Adrenal gland (tissue), 12 donors: ENCODE measurements around the gene SLC38A8. TPM values are rescaled to one million over a fixed set of nuclear protein-coding genes. Genes with fewer than 3 reads are reported as not detected.

ENCODE experiments used
- DNase-seq, 7 donors: peaks; one replicate each; pipeline ENCODE4 v3.0.0-alpha.2; 2019 to 2020
- H3K27ac ChIP-seq, 5 donors: fragments of 200-600 bp; sonication (generic) in 4 of 5; 1 replicate in 3 of 5; 2 replicates in 2 of 5; pipeline versions ENCODE4 v1.5.1 to v1.8.0; 2016 to 2020; ENCODE audit warnings: mild to moderate bottlenecking in 1 of 5
- H3K27me3 ChIP-seq: fragments of 200-600 bp; 2 replicates; pipeline ENCODE4 v1.8.0; 2021
- H3K36me3 ChIP-seq, 2 donors: fragments of 200-600 bp; replicated peaks in 1 of 2; 1 replicate in 1 of 2; 2 replicates in 1 of 2; pipeline versions ENCODE4 v1.5.1 to v1.8.0; 2018 to 2022
- H3K4me1 ChIP-seq, 2 donors: fragments of 200-600 bp; replicated peaks in 1 of 2; 1 replicate in 1 of 2; 2 replicates in 1 of 2; pipeline versions ENCODE4 v1.5.1 to v1.8.0; 2018 to 2021
- H3K4me3 ChIP-seq, 4 donors: fragments of 200-600 bp; sonication (generic) in 3 of 4; one replicate each; pipeline ENCODE4 v1.5.1; 2016 to 2018
- H3K9me3 ChIP-seq, 3 donors: fragments of 200-600 bp; sonication (generic) in 1 of 3; replicated peaks in 1 of 3; 1 replicate in 2 of 3; 2 replicates in 1 of 3; pipeline versions ENCODE4 v1.5.1 to v1.8.0; 2016 to 2021
- POLR2A ChIP-seq, 2 donors: fragments of 450-650 bp; IDR thresholded peaks; one replicate each; pipeline ENCODE4 v1.6.1; 2017; ENCODE audit warnings: antibody characterized with exemption in 2 of 2, mild to moderate bottlenecking in 2 of 2, moderate library complexity in 1 of 2
- WGBS, 4 donors: extraction: QIAGEN DNeasy Blood & Tissue Kit in 2 of 4; methylation state at CpG; one replicate each; pipeline versions ENCODE4 v1.1.5 to v1.1.7; 2013 to 2017; 5-methylcytosine and 5-hydroxymethylcytosine counted together
- intact Hi-C, 2 donors: fragments of 100-400 bp; cut with DNase I; formaldehyde crosslinking; loops; one replicate each; pipeline versions ENCODE4 v1.14.1 to v1.15.0; 2022 to 2023
- polyA plus RNA-seq, 3 donors: library from polyadenylated mRNA; stranded (reverse); fragments of 200-250 nt in 2 of 3; fragments of 350-450 nt in 1 of 3; fragmentation: Illumina TruSeq in 1 of 3; extraction: RNeasy Lipid Tissue Mini Kit (QIAGEN cat#74804) in 1 of 3; gene quantifications; one replicate each; pipeline ENCODE4 v1.2.3, GENCODE V29; 2013 to 2014
- total RNA-seq, 9 donors: library from RNA; depleted of rRNA in 4 of 9; stranded (reverse); fragments of >200 nt in 4 of 9; fragments of 120-200 nt in 1 of 9; fragmentation: NEBNext Ultra II Directional in 1 of 9; extraction: Animal tissue kit (Norgen Biotek cat#: 25700) in 1 of 9; gene quantifications; one replicate each; pipeline versions ENCODE4 v1.1.0 to v1.2.4, GENCODE V29; 2013 to 2023
- TF ChIP-seq, protein P1 (sequence below), 6 experiments: fragments of 450-650 bp in 4 of 6; fragments of 200-600 bp in 2 of 6; sonication (generic) in 1 of 6; IDR thresholded peaks; 1 replicate in 5 of 6; 2 replicates in 1 of 6; pipeline versions ENCODE4 v1.5.1 to v1.8.0; 2016 to 2021; ENCODE audit warnings: antibody characterized with exemption in 6 of 6, mild to moderate bottlenecking in 2 of 6, moderate library complexity in 1 of 6
- donor health status: healthy with polysubstance abuse.
- donor health status: Bipolar disorder and iron deficiency.
- donor health status: DM: yes; HTN: yes; CAD: no.
- donor health status: DM: no; HTN: no; CAD: no.
- donor health status: DM: no; HTN: no; CAD: no.
- donor health status: DM: yes; HTN: yes; CAD: no.

Gene SLC38A8
- total and polyA plus RNA-seq, 12 donors: 0.07 to 1.3 (median 0.60) TPM; not detected in 6

GRCh38 chr16:83981799-83982198, 60.8 kb downstream of the SLC38A8 start:
- H3K36me3 ChIP-seq: no peaks in the 10 kb centered on the region
- DNase-seq: no peak
- peaks cover 0 to 8% (median 0%) of the 10 kb centered on the region in 3 donors for H3K9me3 ChIP-seq
- H3K27me3 ChIP-seq: no peaks in the 10 kb centered on the region
- H3K4me3 ChIP-seq: no peak overlapping the region
- H3K27ac ChIP-seq: no peak overlapping the region
- no peak for TF ChIP-seq POLR2A (IDR thresholded peaks at IDR 0.05)
- TF ChIP-seq, protein P1, sequence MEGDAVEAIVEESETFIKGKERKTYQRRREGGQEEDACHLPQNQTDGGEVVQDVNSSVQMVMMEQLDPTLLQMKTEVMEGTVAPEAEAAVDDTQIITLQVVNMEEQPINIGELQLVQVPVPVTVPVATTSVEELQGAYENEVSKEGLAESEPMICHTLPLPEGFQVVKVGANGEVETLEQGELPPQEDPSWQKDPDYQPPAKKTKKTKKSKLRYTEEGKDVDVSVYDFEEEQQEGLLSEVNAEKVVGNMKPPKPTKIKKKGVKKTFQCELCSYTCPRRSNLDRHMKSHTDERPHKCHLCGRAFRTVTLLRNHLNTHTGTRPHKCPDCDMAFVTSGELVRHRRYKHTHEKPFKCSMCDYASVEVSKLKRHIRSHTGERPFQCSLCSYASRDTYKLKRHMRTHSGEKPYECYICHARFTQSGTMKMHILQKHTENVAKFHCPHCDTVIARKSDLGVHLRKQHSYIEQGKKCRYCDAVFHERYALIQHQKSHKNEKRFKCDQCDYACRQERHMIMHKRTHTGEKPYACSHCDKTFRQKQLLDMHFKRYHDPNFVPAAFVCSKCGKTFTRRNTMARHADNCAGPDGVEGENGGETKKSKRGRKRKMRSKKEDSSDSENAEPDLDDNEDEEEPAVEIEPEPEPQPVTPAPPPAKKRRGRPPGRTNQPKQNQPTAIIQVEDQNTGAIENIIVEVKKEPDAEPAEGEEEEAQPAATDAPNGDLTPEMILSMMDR (IDR thresholded peaks at IDR 0.05): no peak
- intact Hi-C loops: no loop called here
- no peaks in the 10 kb centered on the region for H3K4me1 ChIP-seq
- 97 to 99% (median 98%) methylated on average over 6 to 8 of the region's 8 CpGs for WGBS, 4 donors

DNA sequence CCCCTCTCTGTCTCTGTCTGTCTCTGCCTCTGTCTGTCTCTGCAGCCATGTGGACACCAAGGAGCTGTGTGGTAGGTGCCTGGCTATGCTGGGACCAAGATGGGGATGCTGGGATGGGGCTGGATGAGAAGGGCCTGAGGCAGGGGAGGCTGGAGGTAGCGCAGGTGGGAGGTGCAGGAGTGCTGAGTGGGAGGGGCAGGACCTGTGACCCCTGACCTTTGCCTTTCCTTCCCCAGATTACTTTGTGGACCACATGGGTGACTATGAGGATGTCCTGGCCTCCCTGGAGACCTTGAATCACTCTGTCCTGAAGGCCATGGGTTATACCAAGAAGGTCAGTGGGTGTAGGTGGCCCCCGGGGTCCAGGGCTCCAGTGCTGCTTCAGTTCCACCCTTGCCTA, 61.8 kb downstream of the SLC38A8 start:
- Histone ChIP-seq H3K9me3 (peaks cover 0 to 8% (median 0%) of the 10 kb centered on the region in 3 donors), H3K4me3 (no peak overlapping the region), H3K27me3 (no peaks in the 10 kb centered on the region), H3K36me3 (no peaks in the 10 kb centered on the region), H3K4me1 (no peaks in the 10 kb centered on the region), H3K27ac (no peak overlapping the region)
- WGBS, 4 donors: 77 to 100% (median 88%) methylated on average over 1 to 2 of the region's 2 CpGs
- TF ChIP-seq, protein P1 (IDR thresholded peaks at IDR 0.05): no peak
- TF ChIP-seq POLR2A (IDR thresholded peaks at IDR 0.05): no peak
- DNase-seq: no peak
- intact Hi-C loops: no loop called here

- intact Hi-C loops: no loop called here
Observed at GRCh38 chr16:83979441-83979840, 63.2 kb downstream of the SLC38A8 start.

GRCh38 chr16:83978401-83978904, 64.1 kb downstream of the SLC38A8 start:
- TF ChIP-seq, protein P1 (IDR thresholded peaks at IDR 0.05): no peak
- TF ChIP-seq POLR2A (IDR thresholded peaks at IDR 0.05): no peak
- Histone ChIP-seq H3K27ac (no peak overlapping the region), H3K9me3 (peaks cover 0 to 8% (median 0%) of the 10 kb centered on the region in 3 donors), H3K27me3 (no peaks in the 10 kb centered on the region), H3K4me1 (no peaks in the 10 kb centered on the region), H3K4me3 (no peak overlapping the region), H3K36me3 (no peaks in the 10 kb centered on the region)
- intact Hi-C loops: no loop called here
- DNase-seq: no peak
- WGBS, 4 donors: 85 to 88% (median 87%) methylated on average over 5 of the region's 5 CpGs

More at GRCh38 chr16:83979441-83979840, 63.2 kb downstream of the SLC38A8 start:
- H3K9me3 ChIP-seq: peaks cover 0 to 8% (median 0%) of the 10 kb centered on the region in 3 donors
- DNase-seq: no peak
- H3K27ac ChIP-seq: no peak overlapping the region
- TF ChIP-seq, protein P1 (IDR thresholded peaks at IDR 0.05): no peak
- TF ChIP-seq POLR2A (IDR thresholded peaks at IDR 0.05): no peak
- 85 to 94% (median 91%) methylated on average over 7 of the region's 7 CpGs for WGBS, 4 donors
- no peaks in the 10 kb centered on the region for H3K27me3 ChIP-seq
- no peak overlapping the region for H3K4me3 ChIP-seq
- no peaks in the 10 kb centered on the region for H3K36me3 ChIP-seq
- H3K4me1 ChIP-seq: no peaks in the 10 kb centered on the region
